ENCODE measurements around the gene OR11H7. TPM values are rescaled to one million over a fixed set of nuclear protein-coding genes. Genes with fewer than 3 reads are reported as not detected.
"Not testable (repeated sequence)": the region's sequence is repeated elsewhere in the genome, so short reads cannot be mapped to it uniquely, and the experiment has no call there.

The OR11H7 gene
- not detected in 2 replicates for total RNA-seq (2014; rRNA removed; shearing (Covaris generic))

DNA sequence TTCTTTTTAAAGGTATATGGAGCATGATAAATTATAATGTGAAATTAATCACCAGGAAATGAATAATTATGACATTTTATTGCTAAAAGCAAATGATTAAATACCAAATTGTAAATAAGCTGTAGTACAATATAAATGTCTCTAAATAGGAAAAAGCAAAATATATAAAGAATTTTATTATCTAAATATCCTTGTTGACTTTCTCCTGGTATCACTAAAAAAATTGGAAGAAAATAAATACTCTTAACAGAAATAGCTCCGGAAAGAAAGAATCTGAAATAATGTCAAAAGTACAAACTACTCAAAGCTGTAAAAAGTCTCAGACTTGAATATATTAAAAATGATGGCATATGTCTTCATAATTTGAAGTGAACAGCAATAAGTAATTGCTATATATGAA is at the start of gene OR11H7:
Gene OR11H7, plus strand, starts transcription at position 301 of the 400 bp plus-strand sequence.
- Histone ChIP-seq H3K27me3 (ENCODE audit: control insufficient read depth, insufficient read depth, low read length) (no peaks in the 10 kb centered on the region), H3K36me3 (replicated peaks; ENCODE audit: control insufficient read depth, insufficient read depth, low read length) (no peaks in the 10 kb centered on the region), H3K4me3 (ENCODE audit: insufficient read depth, low read depth, low read length) (no peak within 1 kb of the TSS)
- no peak for DNase-seq

DNA sequence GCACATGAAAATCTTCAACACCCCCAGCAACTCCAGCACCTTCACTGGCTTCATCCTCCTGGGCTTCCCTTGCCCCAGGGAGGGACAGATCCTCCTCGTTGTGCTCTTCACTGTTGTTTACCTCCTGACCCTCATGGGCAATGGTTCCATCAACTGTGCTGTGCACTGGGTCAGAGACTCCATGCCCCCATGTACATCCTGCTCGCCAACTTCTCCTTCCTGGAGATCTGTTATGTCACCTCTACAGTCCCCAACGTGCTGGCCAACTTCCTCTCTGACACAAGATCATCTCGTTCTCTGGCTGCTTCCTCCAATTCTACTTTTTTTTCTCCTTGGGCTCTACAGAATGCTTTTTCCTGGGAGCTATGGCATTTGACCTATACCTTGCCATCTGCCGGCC is 49.6 kb upstream of the OR11H7 start:
- Histone ChIP-seq H3K36me3 (replicated peaks; ENCODE audit: control insufficient read depth, insufficient read depth, low read length) (no peaks in the 10 kb centered on the region), H3K27me3 (ENCODE audit: control insufficient read depth, insufficient read depth, low read length) (no peaks in the 10 kb centered on the region), H3K4me3 (ENCODE audit: insufficient read depth, low read depth, low read length) (no peak overlapping the region)
- DNase-seq = no peak

DNA sequence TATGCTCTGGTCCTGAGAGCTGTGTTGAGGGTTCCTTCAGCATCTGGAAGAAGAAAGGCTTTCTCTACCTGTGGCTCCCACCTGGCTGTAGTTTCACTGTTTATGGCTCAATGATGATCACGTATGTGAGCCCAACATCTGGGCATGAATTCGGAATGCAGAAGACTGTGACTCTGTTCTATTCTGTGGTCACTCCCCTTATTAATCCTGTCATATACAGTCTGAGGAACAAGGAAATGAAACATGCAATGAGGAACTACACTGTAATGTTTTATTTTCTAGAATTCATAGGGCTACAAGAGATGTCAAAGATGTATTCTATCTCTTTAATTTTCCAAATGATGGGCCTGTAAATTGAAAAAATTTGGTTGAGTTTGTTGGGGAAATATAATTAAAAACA is 48.9 kb upstream of the OR11H7 start:
- no peak for DNase-seq
- no peak overlapping the region for H3K4me3 ChIP-seq (ENCODE audit: insufficient read depth, low read depth, low read length)
- no peaks in the 10 kb centered on the region for H3K36me3 ChIP-seq (replicated peaks; ENCODE audit: control insufficient read depth, insufficient read depth, low read length)
- no peaks in the 10 kb centered on the region for H3K27me3 ChIP-seq (ENCODE audit: control insufficient read depth, insufficient read depth, low read length)

DNA sequence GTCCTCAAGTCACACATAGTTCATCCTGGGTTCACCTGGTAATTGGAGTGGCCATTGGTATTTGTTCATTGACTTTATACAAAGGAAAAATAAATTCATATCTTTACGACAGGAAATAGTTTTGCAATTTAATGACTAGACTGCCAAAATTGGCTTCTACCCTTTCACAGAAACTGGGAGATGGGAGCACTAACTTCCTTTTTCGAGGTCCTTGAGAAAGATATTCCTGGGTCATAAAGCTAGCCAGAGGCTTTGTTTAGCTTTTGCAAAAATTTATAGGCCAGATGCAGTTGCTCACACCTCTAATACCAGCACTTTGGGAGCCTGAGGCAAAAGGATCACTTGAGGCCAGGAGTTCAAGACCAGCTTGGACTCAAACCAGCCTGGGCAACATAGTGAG is 48.3 kb upstream of the OR11H7 start:
- no peak for DNase-seq
- Histone ChIP-seq H3K4me3 (ENCODE audit: insufficient read depth, low read depth, low read length) (no peak overlapping the region), H3K27me3 (ENCODE audit: control insufficient read depth, insufficient read depth, low read length) (no peaks in the 10 kb centered on the region), H3K36me3 (replicated peaks; ENCODE audit: control insufficient read depth, insufficient read depth, low read length) (no peaks in the 10 kb centered on the region)

DNA sequence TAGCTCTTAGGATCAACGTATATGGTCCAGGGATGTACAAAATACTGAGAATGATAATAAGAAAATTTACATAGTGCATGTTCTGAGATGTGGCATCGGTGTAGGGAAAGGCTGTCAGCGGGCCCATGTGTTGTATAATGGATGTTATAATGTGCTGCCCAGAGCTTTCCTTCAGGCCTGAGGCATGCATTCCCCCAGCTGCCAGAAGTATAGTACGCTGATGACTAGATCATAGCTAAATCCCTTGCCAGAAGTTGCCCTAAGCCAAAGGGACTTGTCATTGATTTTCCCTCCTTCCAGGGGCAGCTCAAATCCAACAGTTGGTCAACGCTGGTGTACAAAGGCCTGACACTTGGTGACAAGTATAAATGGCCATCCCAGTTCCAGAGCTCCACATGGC is 44.6 kb upstream of the OR11H7 start:
- H3K36me3 ChIP-seq (replicated peaks; ENCODE audit: control insufficient read depth, insufficient read depth, low read length) = no peaks in the 10 kb centered on the region
- no peak for DNase-seq

DNA sequence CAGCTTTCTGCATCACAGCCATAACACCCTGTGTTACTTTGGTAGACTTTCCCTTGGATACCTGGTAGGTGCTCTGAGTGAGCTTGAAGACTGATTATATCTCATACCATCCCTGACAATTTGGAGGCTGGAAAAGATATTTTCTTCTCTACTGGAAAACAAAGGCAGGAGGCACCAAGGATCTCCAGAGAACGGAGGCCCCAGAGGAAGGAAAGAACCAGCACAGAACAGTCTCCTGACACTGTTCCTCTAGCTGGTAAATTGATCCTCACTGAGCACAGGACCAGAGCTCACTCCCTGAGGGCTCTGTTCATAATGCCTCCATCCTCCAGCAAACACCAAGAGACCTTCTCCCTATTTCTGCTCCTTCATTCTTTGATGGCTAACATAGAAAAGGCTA is 38.2 kb upstream of the OR11H7 start, which contains the start of gene OR11G2:
Gene OR11G2, plus strand, starts transcription at position 301 of the 400 bp plus-strand sequence. CDS start 6,542 bp downstream, outside the sequence.
- Histone ChIP-seq H3K27me3 (ENCODE audit: control insufficient read depth, insufficient read depth, low read length) (no peaks in the 10 kb centered on the region), H3K4me3 (ENCODE audit: insufficient read depth, low read depth, low read length) (no peak within 1 kb of the TSS), H3K36me3 (replicated peaks; ENCODE audit: control insufficient read depth, insufficient read depth, low read length) (no peaks in the 10 kb centered on the region)
- no peak for DNase-seq

More for the DNA sequence above, 44.6 kb upstream of the OR11H7 start:
- no peaks in the 10 kb centered on the region for H3K27me3 ChIP-seq (ENCODE audit: control insufficient read depth, insufficient read depth, low read length)
- H3K4me3 ChIP-seq (ENCODE audit: insufficient read depth, low read depth, low read length) = no peak overlapping the region

DNA sequence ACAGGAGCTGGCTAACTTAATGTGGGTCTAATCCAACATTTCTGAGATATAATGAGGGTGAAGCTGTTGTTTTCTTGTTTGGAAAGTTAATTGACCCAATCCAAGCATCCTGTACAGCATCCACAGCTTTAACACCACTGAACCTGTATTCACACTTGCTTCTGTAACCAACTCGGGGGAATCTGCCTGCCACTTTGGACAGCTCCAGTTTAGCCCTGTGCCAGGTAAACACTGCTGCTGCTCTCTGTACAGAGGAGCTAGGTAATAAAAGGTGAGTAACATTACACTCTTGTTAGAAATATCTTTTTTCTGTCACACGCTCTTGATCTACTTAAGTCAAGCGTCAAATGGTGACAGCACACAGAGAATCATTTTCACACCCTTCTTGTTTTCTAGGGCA is 37.4 kb upstream of the OR11H7 start:
- DNase-seq = no peak
- no peaks in the 10 kb centered on the region for H3K27me3 ChIP-seq (ENCODE audit: control insufficient read depth, insufficient read depth, low read length)
- H3K4me3 ChIP-seq (ENCODE audit: insufficient read depth, low read depth, low read length) = no peak overlapping the region
- H3K36me3 ChIP-seq (replicated peaks; ENCODE audit: control insufficient read depth, insufficient read depth, low read length) = no peaks in the 10 kb centered on the region

DNA sequence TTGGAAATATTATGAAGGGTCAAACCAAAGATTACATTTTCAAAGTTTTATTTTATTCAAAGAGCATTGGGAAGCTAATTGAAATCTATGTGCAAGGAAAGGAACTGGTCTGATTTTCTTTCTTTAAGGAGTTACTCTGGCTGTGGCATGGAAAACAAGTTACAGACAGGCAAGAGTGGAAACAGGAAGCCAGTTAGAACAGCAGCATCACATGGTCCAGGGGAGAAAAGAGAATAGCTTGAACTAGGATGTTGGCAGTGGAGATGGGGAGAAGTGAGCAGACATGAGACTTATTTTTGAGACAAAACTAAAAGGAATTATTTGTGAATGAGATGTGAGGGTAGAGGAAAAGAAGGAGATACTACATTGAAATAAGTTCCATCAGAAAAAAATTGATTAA is 34.7 kb upstream of the OR11H7 start:
- Histone ChIP-seq H3K27me3 (ENCODE audit: control insufficient read depth, insufficient read depth, low read length) (no peaks in the 10 kb centered on the region), H3K36me3 (replicated peaks; ENCODE audit: control insufficient read depth, insufficient read depth, low read length) (no peaks in the 10 kb centered on the region), H3K4me3 (ENCODE audit: insufficient read depth, low read depth, low read length) (no peak overlapping the region)
- no peak for DNase-seq

DNA sequence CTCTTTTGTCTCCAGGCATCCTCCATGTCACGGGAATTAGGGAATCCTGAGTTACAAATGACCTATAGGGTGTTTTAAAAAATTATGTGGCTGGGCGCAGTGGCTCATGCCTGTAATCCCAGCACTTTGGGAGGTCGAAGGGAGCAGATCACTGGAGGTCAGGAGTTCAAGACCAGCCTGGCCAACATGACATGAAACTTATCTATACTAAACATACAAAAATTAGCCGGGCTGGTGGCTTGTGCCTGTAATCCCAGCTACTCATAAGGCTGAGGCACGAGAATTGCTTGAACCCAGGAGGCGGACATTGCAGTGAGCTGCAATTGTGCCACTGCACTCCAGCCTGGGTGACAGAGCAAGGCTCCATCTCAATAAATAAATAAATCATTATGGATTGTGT is 33.6 kb upstream of the OR11H7 start:
- not testable (repeated sequence) for H3K27me3 ChIP-seq (ENCODE audit: control insufficient read depth, insufficient read depth, low read length); H3K36me3 ChIP-seq (replicated peaks; ENCODE audit: control insufficient read depth, insufficient read depth, low read length); DNase-seq; H3K4me3 ChIP-seq (ENCODE audit: insufficient read depth, low read depth, low read length)

DNA sequence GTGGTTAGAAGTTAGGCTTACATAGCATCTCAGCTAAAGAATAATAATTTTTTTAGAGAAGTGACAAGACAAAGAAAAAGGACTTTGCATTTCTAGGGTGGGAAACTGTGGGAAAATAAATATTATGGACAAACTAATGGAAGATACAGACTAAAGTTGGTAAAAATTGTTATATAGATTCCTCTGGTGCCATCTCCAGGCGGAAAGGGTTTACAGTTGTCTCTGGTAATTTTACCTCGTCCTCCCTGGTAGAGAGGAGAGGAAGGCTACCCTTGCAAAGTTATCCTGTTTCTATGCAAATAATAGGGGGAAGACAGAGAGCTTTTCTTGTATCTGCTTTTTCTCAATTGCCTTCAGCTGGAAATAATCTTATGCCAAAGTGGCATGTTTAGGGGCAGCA is 32.9 kb upstream of the OR11H7 start:
- H3K4me3 ChIP-seq (ENCODE audit: insufficient read depth, low read depth, low read length) = no peak overlapping the region
- no peaks in the 10 kb centered on the region for H3K27me3 ChIP-seq (ENCODE audit: control insufficient read depth, insufficient read depth, low read length)
- DNase-seq = no peak
- no peaks in the 10 kb centered on the region for H3K36me3 ChIP-seq (replicated peaks; ENCODE audit: control insufficient read depth, insufficient read depth, low read length)

DNA sequence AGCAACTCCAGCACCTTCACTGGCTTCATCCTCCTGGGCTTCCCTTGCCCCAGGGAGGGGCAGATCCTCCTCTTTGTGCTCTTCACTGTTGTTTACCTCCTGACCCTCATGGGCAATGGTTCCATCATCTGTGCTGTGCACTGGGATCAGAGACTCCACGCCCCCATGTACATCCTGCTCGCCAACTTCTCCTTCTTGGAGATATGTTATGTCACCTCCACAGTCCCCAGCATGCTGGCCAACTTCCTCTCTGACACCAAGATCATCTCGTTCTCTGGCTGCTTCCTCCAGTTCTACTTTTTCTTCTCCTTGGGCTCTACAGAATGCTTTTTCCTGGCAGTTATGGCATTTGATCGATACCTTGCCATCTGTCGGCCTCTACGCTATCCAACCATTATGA is 31.3 kb upstream of the OR11H7 start:
- Histone ChIP-seq H3K27me3 (ENCODE audit: control insufficient read depth, insufficient read depth, low read length) (no peaks in the 10 kb centered on the region), H3K4me3 (ENCODE audit: insufficient read depth, low read depth, low read length) (no peak overlapping the region), H3K36me3 (replicated peaks; ENCODE audit: control insufficient read depth, insufficient read depth, low read length) (no peaks in the 10 kb centered on the region)
- no peak for DNase-seq

DNA sequence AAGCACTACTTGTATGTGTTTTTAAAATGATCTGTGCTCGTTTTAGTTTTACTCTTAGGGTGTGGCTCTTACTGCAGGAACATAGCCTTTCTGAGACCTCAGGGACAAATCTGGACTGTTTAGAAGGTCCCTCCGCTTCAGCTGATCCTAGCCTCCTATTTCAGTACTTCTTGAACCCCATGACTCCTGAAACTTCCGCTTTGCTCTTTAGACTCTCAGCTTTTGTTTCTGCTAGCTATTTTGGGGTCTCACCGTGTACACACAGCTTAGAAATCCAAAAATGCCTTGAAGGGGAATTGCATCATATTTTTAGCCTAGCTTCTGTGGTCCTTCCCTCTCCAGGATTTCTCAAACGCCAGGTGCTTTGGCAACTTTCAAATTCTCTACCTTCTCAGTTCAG is 29.8 kb upstream of the OR11H7 start:
- H3K36me3 ChIP-seq (replicated peaks; ENCODE audit: control insufficient read depth, insufficient read depth, low read length) = no peaks in the 10 kb centered on the region
- no peak overlapping the region for H3K4me3 ChIP-seq (ENCODE audit: insufficient read depth, low read depth, low read length)
- H3K27me3 ChIP-seq (ENCODE audit: control insufficient read depth, insufficient read depth, low read length) = no peaks in the 10 kb centered on the region
- no peak for DNase-seq

DNA sequence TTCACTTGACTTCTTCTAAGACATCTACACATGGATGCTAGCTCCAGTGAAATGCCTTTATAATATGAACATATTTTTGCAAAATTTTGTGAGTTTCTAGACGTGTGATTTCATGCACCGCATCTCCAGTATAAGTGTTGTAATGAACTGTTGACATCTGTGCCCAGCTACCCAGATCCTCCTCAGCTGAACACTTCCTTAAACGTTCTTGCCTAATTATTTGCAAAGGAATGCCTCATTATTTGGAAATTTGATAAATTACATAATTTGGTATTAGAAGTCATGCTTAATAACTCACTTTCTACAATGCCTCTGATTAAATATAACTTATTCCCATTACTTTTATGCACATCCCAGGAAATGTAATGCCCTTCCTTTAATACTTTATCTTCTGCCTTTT is 24.1 kb upstream of the OR11H7 start:
- H3K4me3 ChIP-seq (ENCODE audit: insufficient read depth, low read depth, low read length) = no peak overlapping the region
- no peaks in the 10 kb centered on the region for H3K36me3 ChIP-seq (replicated peaks; ENCODE audit: control insufficient read depth, insufficient read depth, low read length)
- no peaks in the 10 kb centered on the region for H3K27me3 ChIP-seq (ENCODE audit: control insufficient read depth, insufficient read depth, low read length)
- no peak for DNase-seq

DNA sequence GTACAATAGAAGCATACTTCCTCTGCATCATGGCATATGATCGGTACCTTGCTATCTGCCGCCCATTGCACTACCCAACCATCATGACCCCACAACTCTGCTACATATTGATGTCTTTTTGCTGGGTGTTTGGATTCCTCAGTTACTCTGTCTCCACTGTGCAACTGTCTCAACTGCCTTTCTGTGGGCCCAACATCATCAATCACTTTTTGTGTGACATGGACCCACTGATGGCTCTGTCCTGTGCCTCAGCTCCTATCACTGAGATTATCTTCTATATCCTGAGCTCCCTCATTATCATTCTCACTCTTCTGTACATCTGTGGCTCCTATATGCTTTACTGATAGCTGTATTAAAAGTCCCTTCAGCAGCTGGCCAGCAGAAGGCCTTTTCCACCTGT is 19.2 kb upstream of the OR11H7 start:
- H3K27me3 ChIP-seq (ENCODE audit: control insufficient read depth, insufficient read depth, low read length) = no peaks in the 10 kb centered on the region
- DNase-seq = no peak
- H3K4me3 ChIP-seq (ENCODE audit: insufficient read depth, low read depth, low read length) = no peak overlapping the region
- H3K36me3 ChIP-seq (replicated peaks; ENCODE audit: control insufficient read depth, insufficient read depth, low read length) = no peaks in the 10 kb centered on the region

DNA sequence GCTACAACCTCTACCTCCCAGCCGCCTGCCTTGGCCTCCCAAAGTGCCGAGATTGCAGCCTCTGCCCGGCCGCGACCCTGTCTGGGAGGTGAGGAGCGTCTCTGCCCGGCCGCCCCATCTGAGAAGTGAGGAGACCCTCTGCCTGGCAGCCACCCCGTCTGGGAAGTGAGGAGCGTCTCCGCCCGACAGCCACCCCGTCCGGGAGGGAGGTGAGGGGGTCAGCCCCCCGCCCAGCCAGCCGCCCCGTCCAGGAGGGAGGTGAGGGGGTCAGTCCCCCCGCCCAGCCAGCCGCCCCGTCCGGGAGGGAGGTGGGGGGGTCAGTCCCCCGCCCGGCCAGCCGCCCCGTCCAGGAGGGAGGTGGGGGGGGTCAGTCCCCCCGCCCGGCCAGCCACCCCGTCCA is 16.4 kb upstream of the OR11H7 start:
- not testable (repeated sequence) for H3K36me3 ChIP-seq (replicated peaks; ENCODE audit: control insufficient read depth, insufficient read depth, low read length); DNase-seq; H3K4me3 ChIP-seq (ENCODE audit: insufficient read depth, low read depth, low read length); H3K27me3 ChIP-seq (ENCODE audit: control insufficient read depth, insufficient read depth, low read length)

DNA sequence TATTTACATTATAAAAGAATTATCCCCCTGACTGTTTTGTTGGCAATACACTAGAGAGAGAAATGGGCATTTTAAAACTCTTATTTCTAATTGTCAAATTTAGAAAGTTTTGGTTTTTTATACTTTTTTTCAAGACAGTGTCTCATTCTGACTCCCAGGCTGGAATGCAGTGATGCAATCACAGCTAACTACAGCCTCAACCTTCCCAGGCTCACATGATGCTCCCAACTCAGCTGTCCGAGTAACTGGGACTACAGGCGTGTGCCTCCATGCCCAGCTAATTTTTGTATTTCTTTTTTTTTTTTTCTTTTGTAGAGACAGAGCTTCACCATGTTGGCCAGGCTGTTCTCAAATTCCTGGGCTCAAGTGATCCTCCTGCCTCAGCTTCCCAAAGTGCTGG is 13.6 kb upstream of the OR11H7 start:
- Histone ChIP-seq H3K36me3 (replicated peaks; ENCODE audit: control insufficient read depth, insufficient read depth, low read length) (no peaks in the 10 kb centered on the region), H3K27me3 (ENCODE audit: control insufficient read depth, insufficient read depth, low read length) (no peaks in the 10 kb centered on the region), H3K4me3 (ENCODE audit: insufficient read depth, low read depth, low read length) (no peak overlapping the region)
- no peak for DNase-seq
